GM21515 (cell line): ENCODE data around the gene ZNF341.

Experiments
- ATAC-seq: cut with Tn5 transposase; IDR thresholded peaks from one replicate; pipeline ENCODE4 v1.9.1; 2021; ENCODE audit not compliant: unreplicated experiment

The ZNF341 gene

GRCh38 chr20:33822423-33822822 lies 90.6 kb downstream of the ZNF341 start:
- no peak for ATAC-seq

GRCh38 chr20:33822991-33823390 lies 91.2 kb downstream of the ZNF341 start:
- no peak for ATAC-seq

GRCh38 chr20:33824852-33825251 lies 93.1 kb downstream of the ZNF341 start:
- ATAC-seq: no peak

DNA sequence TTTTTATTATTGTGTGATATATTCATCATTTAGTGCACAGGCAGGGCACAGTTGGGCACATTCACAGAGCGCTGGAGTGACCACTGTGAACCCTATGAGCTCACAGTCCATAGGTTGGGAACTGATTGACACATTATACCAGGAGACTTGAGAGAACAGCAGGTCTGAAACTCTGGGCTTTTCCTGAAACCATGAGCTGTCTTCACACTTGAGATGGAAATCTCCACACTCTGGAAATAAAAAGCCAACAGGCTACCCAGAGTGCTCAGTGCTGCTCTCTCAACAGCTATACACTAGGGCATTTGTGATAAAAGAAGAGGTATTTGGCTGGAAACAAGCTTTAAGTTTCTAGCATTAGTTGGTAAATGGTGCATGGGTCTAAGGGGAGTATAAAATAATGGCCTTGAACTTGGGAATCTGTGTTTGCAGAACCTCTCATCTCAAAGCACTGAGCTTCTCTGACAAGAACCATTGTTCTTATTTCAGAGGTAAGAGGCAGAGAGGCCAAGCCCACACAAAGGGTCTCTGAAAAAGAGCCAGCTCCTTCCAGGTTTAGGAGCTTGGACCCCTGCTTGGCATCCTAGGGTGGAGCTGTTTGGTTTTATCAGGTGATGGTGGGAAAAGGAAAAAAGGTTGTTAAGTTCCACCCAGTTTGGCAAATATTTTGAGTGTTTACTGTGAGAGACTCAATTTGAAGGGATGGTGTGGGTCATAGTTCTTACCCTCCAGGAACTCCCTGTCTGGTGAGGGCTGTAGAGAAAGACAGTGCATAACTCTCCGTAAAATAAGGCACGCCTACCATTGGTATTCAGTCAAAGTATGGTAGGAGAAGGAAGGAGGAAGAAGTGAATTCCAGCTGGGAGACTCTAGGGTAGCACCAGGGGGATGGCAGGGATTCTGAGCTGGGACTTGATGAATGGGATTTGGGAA lies 93.8 kb downstream of the ZNF341 start:
- ATAC-seq: no peak

DNA sequence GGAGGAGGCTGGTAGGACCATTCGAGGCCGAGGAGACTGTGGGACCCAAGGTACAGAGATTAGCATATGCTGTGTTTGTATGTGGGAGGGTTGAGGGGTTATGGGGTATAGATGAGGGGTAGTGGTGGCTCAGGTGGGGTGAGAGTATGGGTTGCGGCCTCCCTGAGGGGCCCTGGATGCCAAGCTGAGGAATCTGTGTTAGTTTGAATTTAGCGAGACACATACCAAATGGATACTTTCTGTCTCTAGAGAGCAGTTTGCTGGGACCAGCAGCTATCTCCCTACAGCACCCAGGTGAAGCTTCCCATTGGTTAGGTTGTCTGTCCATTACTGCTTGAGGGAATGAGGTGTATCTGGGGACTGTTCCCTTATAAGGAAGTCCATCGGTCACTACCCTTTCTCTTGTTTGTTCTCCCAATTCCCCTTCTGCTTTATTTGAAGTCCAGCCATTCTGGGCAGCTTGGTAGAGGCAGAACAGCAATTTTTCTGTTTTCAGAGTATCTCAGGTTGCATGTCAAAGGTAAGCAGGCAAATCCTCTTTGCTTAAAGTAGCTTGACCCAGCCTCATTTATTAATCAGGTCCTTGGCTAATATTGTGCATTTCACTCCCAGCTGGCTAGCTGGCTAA lies 94.6 kb downstream of the ZNF341 start:
- ATAC-seq: no peak

- no peak for ATAC-seq
These were observed 95.3 kb downstream of the ZNF341 start for GRCh38 chr20:33827109-33827508.

- ATAC-seq: no peak
These were observed 96.0 kb downstream of the ZNF341 start for GRCh38 chr20:33827634-33828325.

DNA sequence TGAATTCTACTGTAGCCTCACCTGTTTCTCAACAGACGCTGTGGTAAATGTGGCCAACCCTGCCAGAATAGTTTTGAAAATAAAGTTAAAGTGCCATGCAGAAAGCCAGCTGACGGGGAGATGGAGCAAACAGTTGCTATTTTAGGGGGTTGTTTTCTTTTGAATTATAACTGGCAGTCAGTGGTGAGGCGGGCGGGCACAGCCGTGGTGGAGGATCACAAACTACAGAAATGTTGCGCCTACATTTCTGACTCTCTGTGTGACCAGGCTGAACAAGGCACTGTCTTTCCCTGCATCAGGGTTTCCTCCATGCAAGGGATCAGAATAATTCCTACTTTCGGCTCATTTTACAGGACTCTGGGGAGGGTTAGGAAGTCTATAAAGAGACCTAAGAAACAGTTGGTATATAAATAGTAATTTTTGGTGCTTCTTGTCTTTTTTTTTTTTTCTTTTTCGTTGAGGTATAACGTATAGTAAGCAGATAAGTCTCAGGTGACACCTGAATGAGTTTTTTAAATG lies 96.6 kb downstream of the ZNF341 start:
- no peak for ATAC-seq

DNA sequence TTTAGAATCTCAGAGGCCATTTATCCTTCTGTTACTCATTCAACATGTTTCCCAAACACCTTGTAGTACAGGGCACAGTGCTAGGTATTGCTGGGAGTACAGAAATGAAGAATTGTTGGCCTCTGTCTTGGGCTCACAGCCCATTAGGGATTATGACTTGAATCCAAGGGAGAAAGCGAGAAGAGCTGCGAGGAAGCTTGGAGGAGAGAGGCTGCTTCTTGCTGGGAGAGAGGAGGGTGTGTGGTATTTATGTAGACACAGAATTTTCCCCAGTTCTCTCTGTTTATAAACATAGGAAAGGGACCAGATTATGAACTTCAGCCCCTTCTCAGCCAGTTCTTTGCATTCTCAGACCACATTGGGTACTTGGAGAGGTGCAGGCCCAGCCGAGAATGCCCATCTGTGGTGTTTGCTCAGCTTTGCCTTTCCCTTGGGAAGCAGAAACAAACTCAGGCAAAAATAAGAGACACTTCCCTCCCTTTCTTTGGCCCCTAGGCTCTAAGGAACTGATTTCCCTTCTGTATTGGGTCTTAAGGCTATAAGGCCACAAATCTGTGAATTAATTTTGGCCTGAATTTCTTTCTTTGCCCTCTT lies 97.3 kb downstream of the ZNF341 start:
- ATAC-seq: no peak

- ATAC-seq: no peak
These were observed 97.8 kb downstream of the ZNF341 start for GRCh38 chr20:33829636-33830035.

GRCh38 chr20:33830371-33830770 lies 98.6 kb downstream of the ZNF341 start:
- ATAC-seq: no peak

GRCh38 chr20:33832103-33832804 lies 100.5 kb downstream of the ZNF341 start:
- ATAC-seq: no peak

DNA sequence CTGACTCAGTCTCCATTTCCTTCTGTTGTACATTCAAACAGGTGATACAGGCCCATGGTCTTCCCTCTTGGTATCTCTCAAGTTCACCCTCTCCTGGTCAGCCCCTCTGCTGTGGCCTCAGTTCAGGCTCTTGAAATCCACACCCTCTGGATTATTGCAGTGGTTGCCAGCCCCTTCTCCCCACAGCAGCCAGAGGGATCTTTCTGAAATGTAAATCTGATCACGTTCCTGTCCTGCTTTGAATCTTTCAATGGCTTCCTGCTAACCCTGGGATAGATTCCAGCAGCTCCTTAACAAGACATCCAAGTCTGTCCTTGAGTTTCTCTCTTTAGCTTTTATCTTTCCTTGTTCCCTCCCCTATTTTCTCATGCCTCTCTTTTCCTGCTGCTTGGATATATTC lies 101.5 kb downstream of the ZNF341 start:
- no peak for ATAC-seq

DNA sequence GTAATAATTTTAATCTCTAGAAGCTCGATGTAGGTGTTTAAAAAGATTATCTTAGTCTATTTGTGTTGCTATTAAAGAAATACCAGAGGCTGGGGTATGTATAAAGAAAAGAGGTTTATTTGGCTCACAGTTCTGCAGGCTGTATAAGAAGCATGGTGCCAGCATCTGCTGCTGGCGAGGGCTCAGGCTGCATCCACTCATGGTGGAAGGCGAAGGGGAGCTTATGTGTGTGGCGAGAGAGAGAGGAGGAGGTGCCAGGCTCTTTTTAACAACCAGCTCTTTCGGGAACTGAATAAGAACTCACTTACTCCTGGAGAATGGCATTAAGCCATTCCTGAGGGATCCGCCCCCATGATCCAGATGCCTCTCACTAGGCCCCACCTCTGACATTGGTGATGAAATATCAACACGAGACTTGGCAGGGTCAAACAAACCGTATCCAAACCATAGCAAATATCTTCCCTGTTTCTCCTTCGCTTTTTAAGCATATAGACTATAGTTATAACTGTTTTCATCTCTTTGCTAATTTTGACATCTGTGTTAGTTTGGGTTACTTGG lies 103.9 kb downstream of the ZNF341 start:
- ATAC-seq: no peak

GRCh38 chr20:33836277-33836676 lies 104.5 kb downstream of the ZNF341 start:
- no peak for ATAC-seq

DNA sequence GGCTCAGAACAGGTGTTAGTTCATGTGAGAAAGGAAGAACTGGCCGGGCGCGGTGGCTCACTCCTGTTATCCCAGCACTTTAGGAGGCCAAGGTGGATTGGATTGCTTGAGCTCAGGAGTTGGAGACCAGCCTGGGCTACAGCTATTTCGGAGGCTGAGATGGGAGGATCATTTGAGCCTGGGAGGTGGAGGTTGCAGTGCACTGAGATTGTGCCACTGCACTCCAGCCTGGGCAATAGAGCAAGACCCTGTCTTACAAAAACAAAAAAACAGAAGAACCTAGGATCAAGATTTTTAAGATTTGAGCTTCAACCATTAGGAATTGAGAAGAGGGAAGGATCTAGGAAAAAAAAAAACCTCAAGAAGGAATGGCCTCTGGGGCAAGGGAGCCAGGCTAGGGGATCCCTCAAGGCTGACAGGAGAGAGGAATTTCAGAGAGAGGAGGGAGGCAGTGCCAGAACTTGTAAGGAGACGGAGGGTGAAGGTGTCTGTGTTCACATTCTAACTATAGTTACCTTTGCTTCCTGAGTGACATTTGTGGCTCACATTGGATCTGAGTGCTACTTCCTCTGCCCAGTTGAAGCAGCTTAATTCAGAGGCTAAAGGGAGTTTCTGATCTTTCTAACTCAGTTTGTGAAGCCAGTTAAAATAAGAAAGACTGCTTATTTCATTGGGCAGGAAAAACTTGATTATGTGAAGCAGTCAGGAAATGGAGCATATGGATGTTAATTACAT lies 105.5 kb downstream of the ZNF341 start:
- ATAC-seq: no peak

GRCh38 chr20:33838035-33838864 lies 106.5 kb downstream of the ZNF341 start:
- ATAC-seq: no peak

DNA sequence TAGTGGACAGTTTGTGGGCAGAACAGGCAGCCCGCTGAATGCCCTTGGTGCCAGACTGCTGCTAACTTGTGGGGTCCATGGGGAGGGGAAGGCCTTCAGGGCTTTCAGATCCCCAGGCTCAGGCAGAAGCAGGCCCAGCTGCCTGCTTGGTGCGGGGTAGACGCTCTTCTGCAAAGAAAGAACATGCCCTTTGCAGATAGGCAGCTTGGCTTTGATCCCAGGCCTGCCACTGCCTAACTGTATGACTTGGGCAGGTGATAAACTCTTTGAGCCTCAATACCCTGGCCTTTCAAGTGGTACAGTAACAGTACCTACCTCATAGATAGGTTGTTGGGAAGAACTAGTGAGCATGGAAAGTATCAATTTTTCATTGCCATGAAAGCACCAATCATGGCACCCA lies 107.8 kb downstream of the ZNF341 start:
- ATAC-seq: no peak

DNA sequence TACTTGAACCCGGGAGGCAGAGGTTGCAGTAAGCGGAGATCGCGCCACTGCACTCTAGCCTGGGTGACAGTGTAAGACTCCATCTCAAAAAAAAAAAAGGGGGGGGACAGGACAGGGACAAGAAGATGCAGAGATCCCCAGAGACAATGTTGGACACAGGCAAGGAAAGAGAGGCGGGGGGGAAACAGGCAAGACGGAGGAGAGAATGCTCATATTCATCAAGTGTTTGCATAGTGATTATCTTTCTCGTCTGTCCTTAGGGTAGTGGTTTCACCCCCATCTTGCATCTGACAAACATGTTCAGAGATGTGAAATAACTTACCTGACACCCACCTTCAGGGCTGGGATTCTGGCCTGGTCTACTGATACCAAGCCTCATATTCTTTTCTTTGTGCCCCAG lies 108.4 kb downstream of the ZNF341 start:
- no peak for ATAC-seq
